Activated CD4-positive, alpha-beta T cell treated with anti-CD3 and anti-CD28 coated beads, Interleukin-2, amount 50 U/mL, for 48 hours (primary cell): ENCODE results near the gene TMEM150B.

ENCODE experiments used
- DNase-seq, 2 experiments: peaks; one replicate each; pipeline ENCODE4 v3.0.0-alpha.2; 2020

Gene TMEM150B

GRCh38 chr19:55304279-55304978, 20.7 kb downstream of the TMEM150B start:
- DNase-seq: peak; percentile 31 to 41

- no peak for DNase-seq
Observed at GRCh38 chr19:55303477-55303876, 21.7 kb downstream of the TMEM150B start.

- DNase-seq: no peak
Observed at GRCh38 chr19:55302318-55302703, 22.8 kb downstream of the TMEM150B start.

- DNase-seq: peak; percentile 98
Observed at GRCh38 chr19:55301459-55302317, 23.5 kb downstream of the TMEM150B start.

- no peak for DNase-seq
Observed at GRCh38 chr19:55300886-55301458, 24.2 kb downstream of the TMEM150B start.

GRCh38 chr19:55299991-55300390, 25.1 kb downstream of the TMEM150B start:
- no peak for DNase-seq

GRCh38 chr19:55297267-55297666, 27.9 kb downstream of the TMEM150B start:
- no peak for DNase-seq

- DNase-seq: no peak
Observed at GRCh38 chr19:55289117-55289796, 35.9 kb downstream of the TMEM150B start.

- no peak for DNase-seq
Observed at GRCh38 chr19:55287361-55288079, 37.6 kb downstream of the TMEM150B start.

GRCh38 chr19:55285229-55285890, 39.8 kb downstream of the TMEM150B start:
- no peak for DNase-seq

- DNase-seq: no peak
Observed at GRCh38 chr19:55284405-55285058, 40.6 kb downstream of the TMEM150B start.

GRCh38 chr19:55283548-55284377, 41.4 kb downstream of the TMEM150B start, which contains the start of gene BRSK1:
Gene BRSK1, plus strand, starts transcription at chr19:55283997. Its CDS starts 446 bp downstream, at chr19:55284443.
- peak; percentile 43 to 56 for DNase-seq

GRCh38 chr19:55279770-55280643, 45.1 kb downstream of the TMEM150B start, which contains the start of gene HSPBP1:
Gene HSPBP1, minus strand, starts transcription at chr19:55280110. Its CDS starts 502 bp downstream, at chr19:55279608.
- DNase-seq: peak; percentile 96

- no peak for DNase-seq
Observed at GRCh38 chr19:55279340-55279739, 45.8 kb downstream of the TMEM150B start.

GRCh38 chr19:55278391-55279135, 46.6 kb downstream of the TMEM150B start:
- no peak for DNase-seq

GRCh38 chr19:55277494-55277893, 47.6 kb downstream of the TMEM150B start:
- no peak for DNase-seq

GRCh38 chr19:55276720-55277430, 48.3 kb downstream of the TMEM150B start:
- no peak for DNase-seq
